ENCODE measurements around the gene PLCH2.

DNA sequence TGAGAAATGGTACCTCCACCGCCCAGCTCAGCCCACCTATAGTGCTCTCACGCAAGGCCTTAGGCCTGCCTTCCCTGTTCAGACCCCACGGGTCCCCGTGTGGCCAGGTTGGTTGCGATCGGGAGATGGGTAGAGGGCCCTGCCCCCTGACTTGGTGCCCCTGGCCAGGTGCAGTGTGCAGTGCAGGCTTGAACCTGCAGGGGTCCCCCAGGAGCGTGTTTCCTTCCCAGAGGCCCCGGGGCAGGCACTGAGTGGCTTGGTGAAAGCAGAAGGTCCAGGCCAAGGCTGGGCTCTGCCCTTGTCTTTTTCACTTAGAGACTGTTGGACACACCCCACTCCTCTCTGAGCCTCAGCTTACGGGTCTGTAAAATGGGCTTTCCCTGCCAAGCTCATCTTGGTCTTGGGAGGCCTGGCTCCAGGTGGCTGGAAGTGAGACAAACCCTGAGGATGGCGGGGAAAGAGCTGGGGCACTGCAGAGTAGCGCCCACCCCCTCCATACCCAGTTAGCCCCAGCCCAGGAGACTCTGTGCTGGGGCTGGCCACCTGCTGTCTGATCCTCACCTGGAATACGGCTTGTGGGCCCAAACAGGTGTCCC is 63.3 kb downstream of the PLCH2 start:
- TF ChIP-seq, protein P1, sequence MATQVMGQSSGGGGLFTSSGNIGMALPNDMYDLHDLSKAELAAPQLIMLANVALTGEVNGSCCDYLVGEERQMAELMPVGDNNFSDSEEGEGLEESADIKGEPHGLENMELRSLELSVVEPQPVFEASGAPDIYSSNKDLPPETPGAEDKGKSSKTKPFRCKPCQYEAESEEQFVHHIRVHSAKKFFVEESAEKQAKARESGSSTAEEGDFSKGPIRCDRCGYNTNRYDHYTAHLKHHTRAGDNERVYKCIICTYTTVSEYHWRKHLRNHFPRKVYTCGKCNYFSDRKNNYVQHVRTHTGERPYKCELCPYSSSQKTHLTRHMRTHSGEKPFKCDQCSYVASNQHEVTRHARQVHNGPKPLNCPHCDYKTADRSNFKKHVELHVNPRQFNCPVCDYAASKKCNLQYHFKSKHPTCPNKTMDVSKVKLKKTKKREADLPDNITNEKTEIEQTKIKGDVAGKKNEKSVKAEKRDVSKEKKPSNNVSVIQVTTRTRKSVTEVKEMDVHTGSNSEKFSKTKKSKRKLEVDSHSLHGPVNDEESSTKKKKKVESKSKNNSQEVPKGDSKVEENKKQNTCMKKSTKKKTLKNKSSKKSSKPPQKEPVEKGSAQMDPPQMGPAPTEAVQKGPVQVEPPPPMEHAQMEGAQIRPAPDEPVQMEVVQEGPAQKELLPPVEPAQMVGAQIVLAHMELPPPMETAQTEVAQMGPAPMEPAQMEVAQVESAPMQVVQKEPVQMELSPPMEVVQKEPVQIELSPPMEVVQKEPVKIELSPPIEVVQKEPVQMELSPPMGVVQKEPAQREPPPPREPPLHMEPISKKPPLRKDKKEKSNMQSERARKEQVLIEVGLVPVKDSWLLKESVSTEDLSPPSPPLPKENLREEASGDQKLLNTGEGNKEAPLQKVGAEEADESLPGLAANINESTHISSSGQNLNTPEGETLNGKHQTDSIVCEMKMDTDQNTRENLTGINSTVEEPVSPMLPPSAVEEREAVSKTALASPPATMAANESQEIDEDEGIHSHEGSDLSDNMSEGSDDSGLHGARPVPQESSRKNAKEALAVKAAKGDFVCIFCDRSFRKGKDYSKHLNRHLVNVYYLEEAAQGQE (IDR thresholded peaks at IDR 0.05; ENCODE audit: borderline replicate concordance), result no peak
- TF ChIP-seq, protein P2, sequence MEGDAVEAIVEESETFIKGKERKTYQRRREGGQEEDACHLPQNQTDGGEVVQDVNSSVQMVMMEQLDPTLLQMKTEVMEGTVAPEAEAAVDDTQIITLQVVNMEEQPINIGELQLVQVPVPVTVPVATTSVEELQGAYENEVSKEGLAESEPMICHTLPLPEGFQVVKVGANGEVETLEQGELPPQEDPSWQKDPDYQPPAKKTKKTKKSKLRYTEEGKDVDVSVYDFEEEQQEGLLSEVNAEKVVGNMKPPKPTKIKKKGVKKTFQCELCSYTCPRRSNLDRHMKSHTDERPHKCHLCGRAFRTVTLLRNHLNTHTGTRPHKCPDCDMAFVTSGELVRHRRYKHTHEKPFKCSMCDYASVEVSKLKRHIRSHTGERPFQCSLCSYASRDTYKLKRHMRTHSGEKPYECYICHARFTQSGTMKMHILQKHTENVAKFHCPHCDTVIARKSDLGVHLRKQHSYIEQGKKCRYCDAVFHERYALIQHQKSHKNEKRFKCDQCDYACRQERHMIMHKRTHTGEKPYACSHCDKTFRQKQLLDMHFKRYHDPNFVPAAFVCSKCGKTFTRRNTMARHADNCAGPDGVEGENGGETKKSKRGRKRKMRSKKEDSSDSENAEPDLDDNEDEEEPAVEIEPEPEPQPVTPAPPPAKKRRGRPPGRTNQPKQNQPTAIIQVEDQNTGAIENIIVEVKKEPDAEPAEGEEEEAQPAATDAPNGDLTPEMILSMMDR (IDR thresholded peaks at IDR 0.05; ENCODE audit: poor library complexity, severe bottlenecking), result no peak
- no peak for TF ChIP-seq MXI1 (conservative IDR thresholded peaks at IDR 0.05; ENCODE audit: poor library complexity, severe bottlenecking)
